A673 (cell line): Measurements from ENCODE around the gene HLA-DOB. TPM values are rescaled to one million over a fixed set of nuclear protein-coding genes. Genes with fewer than 3 reads are reported as not detected.

Experiments
- BruUV-seq: library from RNA; stranded (reverse); fragments of 400-500 nt; replicated peaks from 2 replicates; lab custom pipeline; 2021; lab: Mats Ljungman, UMichigan
- CTCF ChIA-PET: fragments of 300-600 bp; sonication (Branson Sonifier 250); formaldehyde crosslinking; loops from one replicate; lab custom pipeline; 2022; ENCODE audit warnings: antibody characterized with exemption; lab: Charles Lee
- POLR2A ChIA-PET: fragments of 300-600 bp; sonication (Branson Sonifier 250); formaldehyde crosslinking; loops from one replicate; lab custom pipeline; 2022; ENCODE audit warnings: antibody characterized with exemption; ENCODE audit not compliant: low non-redundant PET; lab: Charles Lee
- DNase-seq: peaks from one replicate; pipeline ENCODE4 v3.0.0-alpha.2; 2015; ENCODE audit warnings: low spot score
- H3K27ac ChIP-seq: fragments of 200-600 bp; sonication (generic); 2 replicates; pipeline ENCODE4 v1.5.1; 2016; ENCODE audit warnings: mixed run types, low read depth, mild to moderate bottlenecking, mixed read lengths, antibody characterized with exemption, low read length; ENCODE audit not compliant: poor library complexity, severe bottlenecking
- H3K27me3 ChIP-seq: fragments of 200-600 bp; sonication (generic); replicated peaks from 2 replicates; pipeline ENCODE4 v1.6.1; 2017; ENCODE audit warnings: mixed run types, low read depth, mild to moderate bottlenecking, mixed read lengths, antibody characterized with exemption, low read length; ENCODE audit not compliant: insufficient read depth, poor library complexity
- H3K36me3 ChIP-seq: fragments of 200-600 bp; sonication (generic); 2 replicates; pipeline ENCODE4 v1.6.1; 2016; ENCODE audit warnings: mixed run types, mild to moderate bottlenecking, mixed read lengths, antibody characterized with exemption, low read length; ENCODE audit not compliant: insufficient read depth, poor library complexity, severe bottlenecking
- H3K4me1 ChIP-seq: fragments of 200-600 bp; sonication (generic); 2 replicates; pipeline ENCODE4 v1.6.1; 2017; ENCODE audit warnings: mixed run types, mild to moderate bottlenecking, mixed read lengths, antibody characterized with exemption, low read length; ENCODE audit not compliant: insufficient read depth, poor library complexity, severe bottlenecking
- H3K4me3 ChIP-seq: fragments of 200-600 bp; sonication (generic); 2 replicates; pipeline ENCODE4 v1.5.1; 2016; ENCODE audit warnings: low read depth, mixed run types, mild to moderate bottlenecking, mixed read lengths, low read length; ENCODE audit not compliant: poor library complexity, severe bottlenecking
- H3K9me3 ChIP-seq: fragments of 200-600 bp; sonication (generic); 2 replicates; pipeline ENCODE4 v1.6.1; 2016; ENCODE audit warnings: mixed run types, low read depth, mild to moderate bottlenecking, mixed read lengths, antibody characterized with exemption, low read length; ENCODE audit not compliant: poor library complexity, severe bottlenecking
- EZH2 ChIP-seq: fragments of 200-600 bp; sonication (generic); IDR thresholded peaks from 2 replicates; pipeline ENCODE4 v1.6.1; 2017; ENCODE audit warnings: borderline replicate concordance, low read depth, mild to moderate bottlenecking, mixed read lengths, antibody characterized with exemption, low read length; ENCODE audit not compliant: poor library complexity, severe bottlenecking
- intact Hi-C: fragments of 100-400 bp; cut with micrococcal nuclease; formaldehyde crosslinking; loops from one replicate; pipeline ENCODE4 v1.10.0; 2022; ENCODE audit not compliant: unreplicated experiment
- total RNA-seq: library from RNA; stranded (reverse); gene quantifications from 2 replicates; pipeline ENCODE4 v1.2.3, GENCODE V29; 2021
- TF ChIP-seq, protein P1 (sequence below): fragments of 300-800, 200-600 bp; sonication (generic); conservative IDR thresholded peaks from 2 replicates; pipeline ENCODE4 v1.5.1; 2017; ENCODE audit warnings: low read depth, mild to moderate bottlenecking, antibody characterized with exemption, low read length, moderate library complexity, mixed read lengths

The HLA-DOB gene
- total RNA-seq, 1 experiment from 2014 or later: 2.0 TPM

GRCh38 chr6:32815996-32816395 lies 806 bp downstream of the HLA-DOB start:
- no peaks in the 10 kb centered on the region for H3K9me3 ChIP-seq
- H3K27me3 ChIP-seq: no peaks in the 10 kb centered on the region
- H3K4me3 ChIP-seq: no peak overlapping the region
- TF ChIP-seq, protein P1, sequence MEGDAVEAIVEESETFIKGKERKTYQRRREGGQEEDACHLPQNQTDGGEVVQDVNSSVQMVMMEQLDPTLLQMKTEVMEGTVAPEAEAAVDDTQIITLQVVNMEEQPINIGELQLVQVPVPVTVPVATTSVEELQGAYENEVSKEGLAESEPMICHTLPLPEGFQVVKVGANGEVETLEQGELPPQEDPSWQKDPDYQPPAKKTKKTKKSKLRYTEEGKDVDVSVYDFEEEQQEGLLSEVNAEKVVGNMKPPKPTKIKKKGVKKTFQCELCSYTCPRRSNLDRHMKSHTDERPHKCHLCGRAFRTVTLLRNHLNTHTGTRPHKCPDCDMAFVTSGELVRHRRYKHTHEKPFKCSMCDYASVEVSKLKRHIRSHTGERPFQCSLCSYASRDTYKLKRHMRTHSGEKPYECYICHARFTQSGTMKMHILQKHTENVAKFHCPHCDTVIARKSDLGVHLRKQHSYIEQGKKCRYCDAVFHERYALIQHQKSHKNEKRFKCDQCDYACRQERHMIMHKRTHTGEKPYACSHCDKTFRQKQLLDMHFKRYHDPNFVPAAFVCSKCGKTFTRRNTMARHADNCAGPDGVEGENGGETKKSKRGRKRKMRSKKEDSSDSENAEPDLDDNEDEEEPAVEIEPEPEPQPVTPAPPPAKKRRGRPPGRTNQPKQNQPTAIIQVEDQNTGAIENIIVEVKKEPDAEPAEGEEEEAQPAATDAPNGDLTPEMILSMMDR: no peak
- no peak for TF ChIP-seq EZH2
- H3K4me1 ChIP-seq: no peaks in the 10 kb centered on the region
- BruUV-seq: no TSS peak
- H3K36me3 ChIP-seq: no peaks in the 10 kb centered on the region
- ChIA-PET POLR2A (no interaction called here), CTCF (no interaction called here)
- intact Hi-C loops: no loop called here
- DNase-seq: no peak
- H3K27ac ChIP-seq: no peak overlapping the region

DNA sequence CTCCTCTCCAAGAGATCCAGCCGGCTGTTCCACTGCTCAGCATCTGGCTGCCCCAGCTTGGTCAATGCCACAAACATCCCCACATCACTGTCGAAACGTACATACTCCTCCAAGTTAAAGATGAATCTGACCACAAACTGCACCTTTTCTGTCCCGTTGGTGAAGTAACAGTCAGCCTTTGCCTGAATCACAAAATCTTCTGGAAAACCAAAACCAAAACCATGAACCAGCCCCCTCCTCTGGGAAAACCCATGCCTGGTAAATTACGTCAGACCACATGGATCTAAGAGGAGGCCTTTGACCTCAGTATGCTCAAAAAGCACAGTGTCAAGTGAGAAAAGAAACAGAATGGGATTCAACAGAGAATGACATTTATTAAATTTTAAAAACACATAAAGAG lies 1.7 kb downstream of the HLA-DOB start:
- Histone ChIP-seq H3K27ac (no peak overlapping the region), H3K9me3 (no peaks in the 10 kb centered on the region), H3K4me3 (no peak overlapping the region), H3K4me1 (no peaks in the 10 kb centered on the region), H3K27me3 (no peaks in the 10 kb centered on the region), H3K36me3 (no peaks in the 10 kb centered on the region)
- DNase-seq: no peak
- intact Hi-C loops: no loop called here
- no peak for TF ChIP-seq EZH2
- TF ChIP-seq, protein P1: no peak
- BruUV-seq: no TSS peak
- ChIA-PET POLR2A (no interaction called here), CTCF (no interaction called here)

- no peak for DNase-seq
- ChIA-PET CTCF (no interaction called here), POLR2A (no interaction called here)
- TF ChIP-seq, protein P1: no peak
- TF ChIP-seq EZH2: no peak
- H3K4me1 ChIP-seq: no peaks in the 10 kb centered on the region
- H3K27ac ChIP-seq: no peak overlapping the region
- BruUV-seq: no TSS peak
- no peaks in the 10 kb centered on the region for H3K36me3 ChIP-seq
- H3K4me3 ChIP-seq: no peak overlapping the region
- no peaks in the 10 kb centered on the region for H3K9me3 ChIP-seq
- intact Hi-C loops: no loop called here
- H3K27me3 ChIP-seq: no peaks in the 10 kb centered on the region
Observed at GRCh38 chr6:32814145-32814544, 2.7 kb downstream of the HLA-DOB start.
